Lung (tissue), 12 donors: ENCODE data around the gene ZNF750. TPM values are rescaled to one million over a fixed set of nuclear protein-coding genes. Genes with fewer than 3 reads are reported as not detected.

Experiments
- ATAC-seq: fragments of 200-7000 bp; cut with Tn5 transposase; one replicate; pipeline ENCODE4 v1.9.1; 2020; ENCODE audit warnings: moderate number of reproducible peaks; ENCODE audit not compliant: insufficient read depth, low FRiP score
- DNase-seq, 3 donors: peaks; one replicate each; pipeline ENCODE4 v3.0.0-alpha.2; 2013 to 2017
- H3K27ac ChIP-seq, 2 donors: one replicate each; pipeline ENCODE4 v1.5.1; 2013; ENCODE audit warnings: mild to moderate bottlenecking in 2 of 2, moderate library complexity in 2 of 2, control low read depth in 1 of 2, inconsistent platforms in 1 of 2, low read depth in 1 of 2, low read length in 1 of 2
- H3K27me3 ChIP-seq, 3 donors: one replicate each; pipeline ENCODE4 v1.5.1; 2013; ENCODE audit warnings: low read length in 2 of 3; ENCODE audit not compliant: control insufficient read depth in 3 of 3, insufficient read depth in 3 of 3
- H3K36me3 ChIP-seq, 4 donors: one replicate each; pipeline ENCODE4 v1.5.1; 2013; ENCODE audit warnings: low read length in 4 of 4, mild to moderate bottlenecking in 1 of 4, moderate library complexity in 1 of 4; ENCODE audit not compliant: control insufficient read depth in 4 of 4, insufficient read depth in 4 of 4
- H3K4me1 ChIP-seq, 5 donors: one replicate each; pipeline ENCODE4 v1.5.1; 2013; ENCODE audit warnings: low read length in 5 of 5, mild to moderate bottlenecking in 2 of 5, moderate library complexity in 1 of 5; ENCODE audit not compliant: control insufficient read depth in 5 of 5, insufficient read depth in 5 of 5
- H3K4me3 ChIP-seq: one replicate; pipeline ENCODE4 v1.5.1; 2013; ENCODE audit warnings: mild to moderate bottlenecking, control low read depth, moderate library complexity
- H3K9ac ChIP-seq, 2 donors: one replicate each; pipeline ENCODE4 v1.5.1; 2013; ENCODE audit warnings: low read length in 2 of 2, control low read depth in 1 of 2; ENCODE audit not compliant: insufficient read depth in 1 of 2
- H3K9me3 ChIP-seq, 4 donors: one replicate each; pipeline ENCODE4 v1.5.1; 2013; ENCODE audit warnings: low read length in 3 of 4, mild to moderate bottlenecking in 1 of 4, moderate library complexity in 1 of 4; ENCODE audit not compliant: control insufficient read depth in 4 of 4, insufficient read depth in 3 of 4
- CTCF ChIP-seq: IDR thresholded peaks from 2 replicates; pipeline ENCODE4 v1.5.1; 2012; ENCODE audit warnings: mild to moderate bottlenecking; ENCODE audit errors: control extremely low read depth, extremely low read depth
- WGBS, 2 donors: extraction: QIAGEN DNeasy Blood & Tissue Kit; methylation state at CpG; one replicate each; pipeline ENCODE4 v1.1.7; 2013; 5-methylcytosine and 5-hydroxymethylcytosine counted together
- polyA plus RNA-seq, 2 donors: library from polyadenylated mRNA; stranded (reverse); fragments of 200-250 nt; gene quantifications; one replicate each; pipeline ENCODE4 v1.2.1, GENCODE V29; 2013
- total RNA-seq, 2 donors: library from RNA; depleted of rRNA in 1 of 2; stranded (reverse); fragments of >200 nt in 1 of 2; gene quantifications; one replicate each; pipeline ENCODE4 v1.2.1, GENCODE V29; 2014 to 2021
- donor health status: control.
- donor health status: control.
- donor health status: Bipolar disorder and iron deficiency.
- donor health status: healthy.
- donor health status: DM: yes; HTN: yes; CAD: no.

The ZNF750 gene
- total and polyA plus RNA-seq, 4 donors: 1.3 to 4.4 (median 1.9) TPM

GRCh38 chr17:82789806-82790205 lies 50.0 kb downstream of the ZNF750 start:
- DNase-seq: no peak
- TF ChIP-seq CTCF: no peak
- no peak overlapping the region for H3K9ac ChIP-seq
- H3K27ac ChIP-seq: no peak overlapping the region
- no peaks in the 10 kb centered on the region for H3K27me3 ChIP-seq
- H3K4me3 ChIP-seq: no peak overlapping the region
- H3K9me3 ChIP-seq: no peaks in the 10 kb centered on the region
- peaks cover 0 to 10% (median 3%) of the 10 kb centered on the region in 4 donors for H3K36me3 ChIP-seq
- WGBS, 2 donors: 97% methylated on average over 18 of the region's 18 CpGs
- H3K4me1 ChIP-seq: no peaks in the 10 kb centered on the region
- ATAC-seq: no peak

- ATAC-seq (no peak), DNase-seq (no peak)
- Histone ChIP-seq H3K4me3 (no peak overlapping the region), H3K27ac (no peak overlapping the region), H3K36me3 (peaks cover 0 to 15% (median 3%) of the 10 kb centered on the region in 4 donors), H3K9me3 (no peaks in the 10 kb centered on the region), H3K4me1 (no peaks in the 10 kb centered on the region), H3K27me3 (no peaks in the 10 kb centered on the region), H3K9ac (no peak overlapping the region)
- 92 to 93% methylated on average over 19 of the region's 19 CpGs for WGBS, 2 donors
- no peak for TF ChIP-seq CTCF
Measured at GRCh38 chr17:82789051-82789592, 50.7 kb downstream of the ZNF750 start.

GRCh38 chr17:82788206-82789001 lies 51.4 kb downstream of the ZNF750 start:
- no peak for TF ChIP-seq CTCF
- Histone ChIP-seq H3K4me3 (no peak overlapping the region), H3K27ac (no peak overlapping the region), H3K27me3 (no peaks in the 10 kb centered on the region), H3K9ac (no peak overlapping the region), H3K36me3 (peaks cover 0 to 16% (median 5%) of the 10 kb centered on the region in 4 donors), H3K9me3 (no peaks in the 10 kb centered on the region), H3K4me1 (no peaks in the 10 kb centered on the region)
- DNase-seq (no peak), ATAC-seq (no peak)
- 90 to 95% methylated on average over 18 of the region's 18 CpGs for WGBS, 2 donors
